Mesendoderm (in vitro differentiated cells): ENCODE data around the gene TRPM8.

ENCODE experiments used
- DNase-seq: peaks from one replicate; pipeline ENCODE4 v3.0.0; 2013
- H2AK5ac ChIP-seq: 2 replicates; pipeline ENCODE4 v1.6.1; 2013; ENCODE audit warnings: low read length, inconsistent platforms
- H2BK120ac ChIP-seq: 2 replicates; pipeline ENCODE4 v1.6.1; 2013; ENCODE audit warnings: low read depth, mild to moderate bottlenecking, low read length, moderate library complexity, mixed read lengths
- H2BK15ac ChIP-seq: replicated peaks from 2 replicates; pipeline ENCODE4 v1.6.1; 2013; ENCODE audit warnings: low read depth, mild to moderate bottlenecking, moderate library complexity
- H2BK5ac ChIP-seq: 2 replicates; pipeline ENCODE4 v1.6.1; 2013; ENCODE audit warnings: low read length, inconsistent platforms
- H3K18ac ChIP-seq: 2 replicates; pipeline ENCODE4 v1.6.1; 2013; ENCODE audit warnings: mild to moderate bottlenecking, low read length, mixed read lengths
- H3K23ac ChIP-seq: one replicate; pipeline ENCODE4 v1.6.1; 2013; ENCODE audit warnings: low read length
- H3K27ac ChIP-seq: 2 replicates; pipeline ENCODE4 v1.5.1; 2013; ENCODE audit warnings: low read depth, mild to moderate bottlenecking, inconsistent platforms, low read length, moderate library complexity
- H3K27me3 ChIP-seq: 2 replicates; pipeline ENCODE4 v1.6.1; 2013; ENCODE audit warnings: low read length, control low read depth, mild to moderate bottlenecking, inconsistent platforms; ENCODE audit not compliant: insufficient read depth, poor library complexity
- H3K36me3 ChIP-seq: 2 replicates; pipeline ENCODE4 v1.6.1; 2013; ENCODE audit warnings: low read length, inconsistent platforms; ENCODE audit not compliant: control insufficient read depth, insufficient read depth
- H3K4ac ChIP-seq: one replicate; pipeline ENCODE4 v1.6.1; 2013; ENCODE audit warnings: low read depth, mild to moderate bottlenecking, low read length, moderate library complexity
- H3K4me1 ChIP-seq: 2 replicates; pipeline ENCODE4 v1.6.1; 2013; ENCODE audit warnings: low read depth, low read length, inconsistent platforms; ENCODE audit not compliant: control insufficient read depth
- H3K4me2 ChIP-seq: 2 replicates; pipeline ENCODE4 v1.6.1; 2013; ENCODE audit warnings: low read length
- H3K4me3 ChIP-seq: 2 replicates; pipeline ENCODE4 v1.5.1; 2013; ENCODE audit warnings: mild to moderate bottlenecking, low read length
- H3K56ac ChIP-seq: one replicate; pipeline ENCODE4 v1.6.1; 2013; ENCODE audit warnings: low read length
- H3K79me1 ChIP-seq: 2 replicates; pipeline ENCODE4 v1.6.1; 2013; ENCODE audit warnings: low read length, inconsistent platforms
- H3K79me2 ChIP-seq: 2 replicates; pipeline ENCODE4 v1.6.1; 2013; ENCODE audit warnings: mild to moderate bottlenecking, low read length; ENCODE audit not compliant: control insufficient read depth, insufficient read depth
- H3K9ac ChIP-seq: 2 replicates; pipeline ENCODE4 v1.6.1; 2013; ENCODE audit warnings: low read length, inconsistent platforms
- H4K5ac ChIP-seq: one replicate; pipeline ENCODE4 v1.6.1; 2013; ENCODE audit warnings: low read length
- H4K8ac ChIP-seq: one replicate; pipeline ENCODE4 v1.6.1; 2013; ENCODE audit warnings: low read depth, mild to moderate bottlenecking, control low read depth, low read length, moderate library complexity
- WGBS: extraction: QIAGEN DNeasy Blood & Tissue Kit; methylation state at CpG from one replicate; pipeline ENCODE4 v1.1.7; 2013; ENCODE audit warnings: low lambda C conversion rate, missing lambda C conversion rate; ENCODE audit not compliant: insufficient coverage; ENCODE audit errors: extremely low coverage; 5-methylcytosine and 5-hydroxymethylcytosine counted together

The TRPM8 gene

DNA sequence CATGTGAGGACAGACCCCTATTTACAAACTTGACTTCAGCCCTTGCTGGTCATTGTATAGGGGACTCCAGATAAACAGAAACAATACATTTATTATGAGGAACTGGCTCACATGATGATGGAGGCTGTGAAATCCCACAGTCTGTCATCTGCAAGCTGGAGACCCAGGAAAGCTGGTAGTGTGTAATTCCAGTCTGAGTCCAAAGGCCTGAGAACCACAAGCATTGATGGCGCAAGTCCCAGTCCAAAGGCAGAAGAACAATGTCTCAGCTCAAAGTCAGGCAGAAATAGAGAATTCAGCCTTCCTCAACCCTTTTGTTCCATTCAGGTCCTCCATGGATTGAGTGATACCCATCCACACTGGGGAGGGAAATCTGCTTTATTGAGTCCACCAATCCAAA is 105.3 kb downstream of the TRPM8 start:
- no peak overlapping the region for H2BK15ac ChIP-seq
- no peak overlapping the region for H3K9ac ChIP-seq
- H3K27ac ChIP-seq, result no peak overlapping the region
- no peaks in the 10 kb centered on the region for H3K4me1 ChIP-seq
- no peak overlapping the region for H3K23ac ChIP-seq
- no peak overlapping the region for H3K18ac ChIP-seq
- no peak overlapping the region for H3K4ac ChIP-seq
- no peak overlapping the region for H2BK120ac ChIP-seq
- H3K4me3 ChIP-seq, result no peak overlapping the region
- H2BK5ac ChIP-seq, result no peak overlapping the region
- no peaks in the 10 kb centered on the region for H3K79me1 ChIP-seq
- no peaks in the 10 kb centered on the region for H3K36me3 ChIP-seq
- no peak overlapping the region for H4K5ac ChIP-seq
- no peak overlapping the region for H2AK5ac ChIP-seq
- no CpG with 5 or more reads among the region's 1 CpG for WGBS
- H3K4me2 ChIP-seq, result no peak overlapping the region
- no peak overlapping the region for H3K56ac ChIP-seq
- H3K27me3 ChIP-seq, result no peaks in the 10 kb centered on the region
- H4K8ac ChIP-seq, result no peak overlapping the region
- no peaks in the 10 kb centered on the region for H3K79me2 ChIP-seq
- DNase-seq, result no peak

DNA sequence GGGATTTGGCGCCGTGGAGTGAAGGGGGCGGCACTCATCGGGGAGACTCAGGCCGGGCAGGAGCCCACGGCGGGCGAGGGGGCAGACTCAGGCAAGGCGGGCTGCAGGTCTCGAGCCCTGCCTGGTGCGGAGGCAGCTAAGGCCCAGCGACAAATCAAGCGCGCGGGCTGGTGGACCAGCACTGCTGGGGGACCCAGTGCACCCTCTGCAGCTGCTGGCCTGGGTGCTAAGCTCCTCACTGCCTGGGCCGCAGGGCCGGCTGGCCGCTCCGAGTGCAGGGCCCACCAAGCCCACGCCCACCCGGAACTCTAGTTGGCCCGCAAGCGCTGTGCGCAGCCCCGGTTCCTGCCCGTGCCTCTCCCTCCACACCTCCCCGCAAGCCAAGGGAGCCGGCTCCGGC is 107.1 kb downstream of the TRPM8 start:
- no peak for DNase-seq
- Histone ChIP-seq H3K27ac (no peak overlapping the region), H3K18ac (no peak overlapping the region), H3K79me1 (no peaks in the 10 kb centered on the region), H3K36me3 (no peaks in the 10 kb centered on the region), H3K27me3 (no peaks in the 10 kb centered on the region), H2BK120ac (no peak overlapping the region), H2AK5ac (no peak overlapping the region), H2BK15ac (no peak overlapping the region), H3K4me1 (no peaks in the 10 kb centered on the region), H3K4ac (no peak overlapping the region), H3K4me3 (no peak overlapping the region), H2BK5ac (no peak overlapping the region), H3K9ac (no peak overlapping the region), H3K79me2 (no peaks in the 10 kb centered on the region), H4K8ac (no peak overlapping the region), H3K23ac (no peak overlapping the region), H3K4me2 (no peak overlapping the region), H4K5ac (no peak overlapping the region), H3K56ac (no peak overlapping the region)
- no CpG with 5 or more reads among the region's 29 CpGs for WGBS

DNA sequence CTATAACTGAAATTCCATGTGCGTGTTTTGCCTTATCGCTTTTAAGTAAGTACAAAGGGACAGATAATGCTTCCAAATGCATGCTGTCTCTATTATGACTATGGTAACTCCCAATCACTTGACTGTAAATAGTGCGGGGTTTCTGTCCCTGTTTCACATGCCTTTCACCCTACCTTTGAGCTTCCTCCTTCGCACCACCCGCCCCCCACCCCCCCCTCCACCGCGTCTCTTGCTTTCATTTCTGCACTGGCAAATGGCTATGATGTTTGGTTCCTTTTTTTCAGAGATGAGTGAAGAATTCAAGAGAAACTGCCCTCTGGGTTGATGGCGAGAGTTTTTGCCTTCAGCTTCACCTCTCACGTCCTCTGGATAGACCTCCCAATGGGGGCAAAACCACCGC is 108.3 kb downstream of the TRPM8 start:
- no peak overlapping the region for H2AK5ac ChIP-seq
- H3K79me1 ChIP-seq, result no peaks in the 10 kb centered on the region
- H3K4me2 ChIP-seq, result no peak overlapping the region
- no peaks in the 10 kb centered on the region for H3K4me1 ChIP-seq
- no peaks in the 10 kb centered on the region for H3K79me2 ChIP-seq
- H3K27ac ChIP-seq, result no peak overlapping the region
- no peak overlapping the region for H3K18ac ChIP-seq
- H3K27me3 ChIP-seq, result no peaks in the 10 kb centered on the region
- H2BK5ac ChIP-seq, result no peak overlapping the region
- no peak for DNase-seq
- no peaks in the 10 kb centered on the region for H3K36me3 ChIP-seq
- no peak overlapping the region for H3K4me3 ChIP-seq
- H3K4ac ChIP-seq, result no peak overlapping the region
- H4K8ac ChIP-seq, result no peak overlapping the region
- no peak overlapping the region for H2BK120ac ChIP-seq
- H2BK15ac ChIP-seq, result no peak overlapping the region
- no CpG with 5 or more reads among the region's 10 CpGs for WGBS
- no peak overlapping the region for H3K56ac ChIP-seq
- no peak overlapping the region for H3K9ac ChIP-seq
- no peak overlapping the region for H3K23ac ChIP-seq
- no peak overlapping the region for H4K5ac ChIP-seq

DNA sequence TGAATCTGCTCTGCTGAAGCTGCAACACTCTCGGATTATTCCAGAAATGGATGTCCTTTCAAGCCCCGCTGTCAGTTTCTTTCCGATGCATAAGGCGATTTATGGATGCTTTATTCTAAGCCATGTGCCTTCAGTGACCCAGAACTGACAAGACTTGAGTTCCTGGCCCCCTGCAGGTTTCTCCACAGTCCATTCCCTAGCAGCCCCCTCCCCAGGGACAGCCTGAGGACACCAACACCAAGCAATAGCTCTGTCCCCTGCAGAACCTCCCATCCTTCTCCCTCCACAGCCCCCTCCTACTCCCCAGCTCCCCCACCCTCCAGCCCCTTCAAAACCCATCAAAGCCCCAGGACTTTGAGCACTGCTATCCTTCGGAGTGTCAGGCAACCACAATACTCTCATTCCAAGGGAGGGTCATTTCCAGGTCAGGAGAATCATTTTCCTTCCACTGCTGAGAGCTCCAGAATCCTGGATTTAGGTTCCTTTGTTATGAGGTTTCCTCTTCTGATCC is 108.8 kb downstream of the TRPM8 start:
- Histone ChIP-seq H3K23ac (no peak overlapping the region), H3K79me2 (no peaks in the 10 kb centered on the region), H2AK5ac (no peak overlapping the region), H3K56ac (no peak overlapping the region), H4K8ac (no peak overlapping the region), H3K27ac (no peak overlapping the region), H2BK5ac (no peak overlapping the region), H4K5ac (no peak overlapping the region), H3K4ac (no peak overlapping the region), H3K4me3 (no peak overlapping the region), H3K27me3 (no peaks in the 10 kb centered on the region), H2BK120ac (no peak overlapping the region), H3K4me1 (no peaks in the 10 kb centered on the region), H3K9ac (no peak overlapping the region), H2BK15ac (no peak overlapping the region), H3K36me3 (no peaks in the 10 kb centered on the region), H3K18ac (no peak overlapping the region), H3K79me1 (no peaks in the 10 kb centered on the region), H3K4me2 (no peak overlapping the region)
- WGBS, result no CpG with 5 or more reads among the region's 5 CpGs
- no peak for DNase-seq

DNA sequence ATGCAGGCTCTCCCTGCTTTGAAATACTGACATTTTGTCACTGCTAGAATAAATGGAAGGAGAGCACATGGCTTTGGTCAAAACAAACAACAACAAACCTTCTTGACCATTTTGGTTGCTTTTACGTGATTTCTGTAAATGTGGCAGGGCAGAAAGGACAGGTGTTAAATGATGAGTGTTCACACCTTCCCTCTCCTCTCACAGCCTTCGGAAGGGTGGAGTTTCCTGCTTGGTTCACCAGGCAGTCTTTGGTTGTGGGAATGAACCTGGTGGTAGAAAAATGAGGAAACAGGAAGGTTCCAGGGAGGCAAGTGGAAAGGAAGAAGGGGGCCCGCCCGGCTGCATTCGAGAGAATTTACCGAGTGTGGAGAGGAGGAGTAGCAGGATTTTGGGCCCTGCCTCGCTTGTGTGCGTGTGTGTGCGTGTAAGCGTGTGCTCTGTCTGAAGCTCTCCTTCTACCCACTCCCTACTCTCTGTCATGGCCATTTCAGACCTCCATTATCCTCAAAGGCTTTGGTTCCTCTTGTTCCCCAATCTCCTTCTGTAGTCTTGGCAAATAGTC is 109.6 kb downstream of the TRPM8 start:
- Histone ChIP-seq H3K27ac (no peak overlapping the region), H3K27me3 (no peaks in the 10 kb centered on the region), H3K56ac (no peak overlapping the region), H3K36me3 (no peaks in the 10 kb centered on the region), H3K4me3 (no peak overlapping the region), H2BK120ac (no peak overlapping the region), H2BK15ac (no peak overlapping the region), H3K79me1 (no peaks in the 10 kb centered on the region), H3K18ac (no peak overlapping the region), H3K4me1 (no peaks in the 10 kb centered on the region), H2BK5ac (no peak overlapping the region), H4K8ac (no peak overlapping the region), H3K23ac (no peak overlapping the region), H3K4me2 (no peak overlapping the region), H2AK5ac (no peak overlapping the region), H4K5ac (no peak overlapping the region), H3K9ac (no peak overlapping the region), H3K4ac (no peak overlapping the region), H3K79me2 (no peaks in the 10 kb centered on the region)
- WGBS, result no CpG with 5 or more reads among the region's 10 CpGs
- DNase-seq, result no peak

DNA sequence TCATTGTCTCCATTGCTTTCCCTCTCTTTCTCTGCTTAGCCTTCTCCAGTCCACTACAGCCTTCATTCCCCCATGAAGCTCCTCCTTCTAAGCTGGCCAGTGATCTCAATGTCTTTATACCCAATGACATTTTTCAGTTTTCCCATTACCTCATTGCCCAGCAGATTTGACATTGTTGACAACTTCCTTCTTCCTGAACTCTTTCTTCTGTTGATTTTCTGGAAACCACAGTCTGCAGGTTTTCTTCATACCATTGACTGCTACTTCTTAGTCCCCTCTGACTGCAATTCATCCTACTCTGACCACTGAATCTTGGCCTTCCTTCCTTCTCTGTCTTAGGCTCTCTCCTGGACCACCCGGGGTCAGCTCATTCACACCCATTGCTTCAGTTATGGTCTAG is 110.5 kb downstream of the TRPM8 start:
- Histone ChIP-seq H4K5ac (no peak overlapping the region), H3K27ac (no peak overlapping the region), H3K79me1 (no peaks in the 10 kb centered on the region), H3K27me3 (no peaks in the 10 kb centered on the region), H3K23ac (no peak overlapping the region), H3K56ac (no peak overlapping the region), H2AK5ac (no peak overlapping the region), H3K79me2 (no peaks in the 10 kb centered on the region), H3K18ac (no peak overlapping the region), H2BK120ac (no peak overlapping the region), H2BK5ac (no peak overlapping the region), H2BK15ac (no peak overlapping the region), H3K9ac (no peak overlapping the region), H4K8ac (no peak overlapping the region), H3K36me3 (no peaks in the 10 kb centered on the region), H3K4me3 (no peak overlapping the region), H3K4ac (no peak overlapping the region), H3K4me2 (no peak overlapping the region), H3K4me1 (no peaks in the 10 kb centered on the region)
- DNase-seq, result no peak
- WGBS, result no CpG with 5 or more reads among the region's 1 CpG
